ENCODE data around the gene EIF2B4. TPM values are rescaled to one million over a fixed set of nuclear protein-coding genes. Genes with fewer than 3 reads are reported as not detected.

EIF2B4 gene
- total and polyA plus RNA-seq, 9 of the 15 experiments (the other 6 are each of a cell fraction or from before 2014, with no cell fraction given), result 29.7 to 80.3 (median 58.9) TPM

GRCh38 chr2:27353762-27354596, 16.2 kb downstream of the EIF2B4 start (continued):
- TF ChIP-seq CREB3L1 (IDR thresholded peaks at IDR 0.05; ENCODE audit: borderline replicate concordance, low read depth), result peak; percentile 61; the same call in 1 of the 2 replicates
- TF ChIP-seq, protein P1, sequence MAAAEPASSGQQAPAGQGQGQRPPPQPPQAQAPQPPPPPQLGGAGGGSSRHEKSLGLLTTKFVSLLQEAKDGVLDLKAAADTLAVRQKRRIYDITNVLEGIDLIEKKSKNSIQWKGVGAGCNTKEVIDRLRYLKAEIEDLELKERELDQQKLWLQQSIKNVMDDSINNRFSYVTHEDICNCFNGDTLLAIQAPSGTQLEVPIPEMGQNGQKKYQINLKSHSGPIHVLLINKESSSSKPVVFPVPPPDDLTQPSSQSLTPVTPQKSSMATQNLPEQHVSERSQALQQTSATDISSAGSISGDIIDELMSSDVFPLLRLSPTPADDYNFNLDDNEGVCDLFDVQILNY (CRISPR knock-in tag; IDR thresholded peaks at IDR 0.05), result no peak
- TF ChIP-seq ZFX (CRISPR knock-in tag; IDR thresholded peaks at IDR 0.05), result peak; percentile 5; the same call in 1 of the 2 replicates
- no peak for TF ChIP-seq LARP7 (IDR thresholded peaks at IDR 0.05)
- no peak for TF ChIP-seq GATA2 (CRISPR knock-in tag; IDR thresholded peaks at IDR 0.05)
- peak; percentile 16 to 18; a peak in 1 of 4 replicates for TF ChIP-seq NRF1 (conservative IDR thresholded peaks at IDR 0.05 in 1 of 2, IDR thresholded peaks at IDR 0.05 in 1 of 2)
- TF ChIP-seq, protein P2, sequence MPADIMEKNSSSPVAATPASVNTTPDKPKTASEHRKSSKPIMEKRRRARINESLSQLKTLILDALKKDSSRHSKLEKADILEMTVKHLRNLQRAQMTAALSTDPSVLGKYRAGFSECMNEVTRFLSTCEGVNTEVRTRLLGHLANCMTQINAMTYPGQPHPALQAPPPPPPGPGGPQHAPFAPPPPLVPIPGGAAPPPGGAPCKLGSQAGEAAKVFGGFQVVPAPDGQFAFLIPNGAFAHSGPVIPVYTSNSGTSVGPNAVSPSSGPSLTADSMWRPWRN (IDR thresholded peaks at IDR 0.05; ENCODE audit: low read depth), result 0 out of 2 replicates have a peak, but pooled peaks have one; percentile 53
- TF ChIP-seq NEUROD1 (IDR thresholded peaks at IDR 0.05; ENCODE audit: borderline replicate concordance, low read depth, low read length, partially characterized antibody), result peak; percentile 16
- no peak for TF ChIP-seq ZNF23 (CRISPR knock-in tag; IDR thresholded peaks at IDR 0.05)
- no peak for TF ChIP-seq TEAD1 (CRISPR knock-in tag; IDR thresholded peaks at IDR 0.05)
- TF ChIP-seq RAD21 (CRISPR knock-in tag; conservative IDR thresholded peaks at IDR 0.05 in 1 of 2, IDR thresholded peaks at IDR 0.05 in 1 of 2), result no peak
- TF ChIP-seq ZNF282 (CRISPR knock-in tag; IDR thresholded peaks at IDR 0.05), result no peak
- no peak for TF ChIP-seq NR2F6 (CRISPR knock-in tag; IDR thresholded peaks at IDR 0.05)
- no peak for TF ChIP-seq ILK (tag; IDR thresholded peaks at IDR 0.05; ENCODE audit: borderline replicate concordance, low read depth)

Data from K562 (cell line).